T-helper 2 cell treated with Interferon-gamma antibody and Interleukin-4, amounts not matched to agents 100 ng/mL and 5 ng/mL, for 36 hours (primary cell): Measurements from ENCODE around the gene ATP10A. TPM values are rescaled to one million over a fixed set of nuclear protein-coding genes. Genes with fewer than 3 reads are reported as not detected.
"Not testable (repeated sequence)": the region's sequence is repeated elsewhere in the genome, so short reads cannot be mapped to it uniquely, and the experiment has no call there.

Experiments
- intact Hi-C: fragments of 100-400 bp; cut with micrococcal nuclease; formaldehyde crosslinking; loops from one replicate; pipeline ENCODE4 v1.15.1; 2023
- total RNA-seq: library from RNA; stranded (reverse); gene quantifications from 2 replicates; pipeline ENCODE4 v1.2.3, GENCODE V29; 2022

Gene ATP10A
- total RNA-seq, 1 donor from 2014 or later = 60.2 TPM

GRCh38 chr15:25859838-25860645, 3.1 kb downstream of the ATP10A start:
- intact Hi-C loops = loop anchor here (1.0 to 5.0 kb wide), 5 partner anchors 10 to 423 kb away; partner anchors contain the start of gene UBE3A

- intact Hi-C loops = no loop called here
Observed at GRCh38 chr15:25858952-25859760, 4.0 kb downstream of the ATP10A start.

- intact Hi-C loops = not testable (repeated sequence)
Observed at GRCh38 chr15:25856059-25856458, 7.1 kb downstream of the ATP10A start.

GRCh38 chr15:25852661-25853524, 10.2 kb downstream of the ATP10A start:
- intact Hi-C loops = loop anchor here (5.0 kb wide), 1 partner anchor 896 kb away; no protein-coding TSS in a partner anchor

- intact Hi-C loops = loop anchor here (5.0 kb wide), 1 partner anchor 895 kb away; no protein-coding TSS in a partner anchor
Observed at GRCh38 chr15:25852027-25852426, 11.1 kb downstream of the ATP10A start.

GRCh38 chr15:25850154-25851111, 12.7 kb downstream of the ATP10A start:
- intact Hi-C loops = loop anchor here (1.0 to 5.0 kb wide), 4 partner anchors 10 to 893 kb away; no protein-coding TSS in a partner anchor

- intact Hi-C loops = no loop called here
Observed at GRCh38 chr15:25849157-25849921, 13.8 kb downstream of the ATP10A start.

GRCh38 chr15:25848784-25849156, 14.4 kb downstream of the ATP10A start:
- intact Hi-C loops = no loop called here

- intact Hi-C loops = no loop called here
Observed at GRCh38 chr15:25848325-25848724, 14.8 kb downstream of the ATP10A start.

GRCh38 chr15:25847051-25847450, 16.1 kb downstream of the ATP10A start:
- intact Hi-C loops = loop anchor here (2.0 kb wide), 1 partner anchor 16 kb away; the partner anchor contains the start of gene ATP10A

GRCh38 chr15:25846377-25846776, 16.8 kb downstream of the ATP10A start:
- intact Hi-C loops = loop anchor here (2.0 kb wide), 1 partner anchor 16 kb away; the partner anchor contains the start of gene ATP10A

GRCh38 chr15:25844981-25845680, 18.0 kb downstream of the ATP10A start:
- intact Hi-C loops = no loop called here

GRCh38 chr15:25844542-25844941, 18.6 kb downstream of the ATP10A start:
- intact Hi-C loops = no loop called here

- intact Hi-C loops = no loop called here
Observed at GRCh38 chr15:25844076-25844475, 19.1 kb downstream of the ATP10A start.

GRCh38 chr15:25839638-25840156, 23.4 kb downstream of the ATP10A start:
- intact Hi-C loops = no loop called here

GRCh38 chr15:25838871-25839195, 24.3 kb downstream of the ATP10A start:
- intact Hi-C loops = no loop called here

- intact Hi-C loops = no loop called here
Observed at GRCh38 chr15:25838191-25838870, 24.8 kb downstream of the ATP10A start.

- intact Hi-C loops = no loop called here
Observed at GRCh38 chr15:25832158-25832557, 31.0 kb downstream of the ATP10A start.
